ENCODE data around the gene P2RX3. TPM values are rescaled to one million over a fixed set of nuclear protein-coding genes. Genes with fewer than 3 reads are reported as not detected.

The P2RX3 gene
- total RNA-seq, 4 donors from 2014 or later: not detected

GRCh38 chr11:57313071-57313787 is 24.9 kb upstream of the P2RX3 start:
- 45 to 71% methylated on average over 24 to 26 of the region's 26 CpGs for WGBS, 2 donors
- DNase-seq (ENCODE audit: low spot score in 2 of 2): no peak
- intact Hi-C loops (cut with DNase I; ENCODE audit: low total_unique reads): no loop called here
- no peak for TF ChIP-seq POLR2A (IDR thresholded peaks at IDR 0.05)
- TF ChIP-seq CTCF (IDR thresholded peaks at IDR 0.05): no peak
- no peak overlapping the region for H3K4me3 ChIP-seq (ENCODE audit: low read depth, poor library complexity, severe bottlenecking)

- TF ChIP-seq CTCF (IDR thresholded peaks at IDR 0.05): no peak
- no peak for TF ChIP-seq POLR2A (IDR thresholded peaks at IDR 0.05)
- intact Hi-C loops (cut with DNase I; ENCODE audit: low total_unique reads): no loop called here
- H3K4me3 ChIP-seq (ENCODE audit: low read depth, poor library complexity, severe bottlenecking): no peak overlapping the region
- 71 to 76% methylated on average over 8 of the region's 8 CpGs for WGBS, 2 donors
- DNase-seq (ENCODE audit: low spot score in 2 of 2): no peak
Observed at GRCh38 chr11:57313788-57314135, 24.4 kb upstream of the P2RX3 start.

GRCh38 chr11:57314221-57314973 is 23.8 kb upstream of the P2RX3 start:
- no peak overlapping the region for H3K4me3 ChIP-seq (ENCODE audit: low read depth, poor library complexity, severe bottlenecking)
- 74 to 83% methylated on average over 15 of the region's 15 CpGs for WGBS, 2 donors
- intact Hi-C loops (cut with DNase I; ENCODE audit: low total_unique reads): no loop called here
- TF ChIP-seq POLR2A (IDR thresholded peaks at IDR 0.05): no peak
- TF ChIP-seq CTCF (IDR thresholded peaks at IDR 0.05): no peak
- DNase-seq (ENCODE audit: low spot score in 2 of 2): no peak

GRCh38 chr11:57315491-57315890 is 22.7 kb upstream of the P2RX3 start:
- TF ChIP-seq POLR2A (IDR thresholded peaks at IDR 0.05): no peak
- TF ChIP-seq CTCF (IDR thresholded peaks at IDR 0.05): no peak
- intact Hi-C loops (cut with DNase I; ENCODE audit: low total_unique reads): no loop called here
- no peak for DNase-seq (ENCODE audit: low spot score in 2 of 2)
- H3K4me3 ChIP-seq (ENCODE audit: low read depth, poor library complexity, severe bottlenecking): no peak overlapping the region
- WGBS, 2 donors: 51 to 54% methylated on average over 8 of the region's 8 CpGs

GRCh38 chr11:57316017-57316416 is 22.1 kb upstream of the P2RX3 start:
- WGBS, 2 donors: 53 to 63% methylated on average over 3 of the region's 3 CpGs
- TF ChIP-seq POLR2A (IDR thresholded peaks at IDR 0.05) (no peak), CTCF (IDR thresholded peaks at IDR 0.05) (no peak)
- H3K4me3 ChIP-seq (ENCODE audit: low read depth, poor library complexity, severe bottlenecking): no peak overlapping the region
- DNase-seq (ENCODE audit: low spot score in 2 of 2): no peak
- intact Hi-C loops (cut with DNase I; ENCODE audit: low total_unique reads): no loop called here
